Measurements from ENCODE around the gene CNIH3. TPM values are rescaled to one million over a fixed set of nuclear protein-coding genes. Genes with fewer than 3 reads are reported as not detected.
"Not testable (repeated sequence)": the region's sequence is repeated elsewhere in the genome, so short reads cannot be mapped to it uniquely, and the experiment has no call there.

CNIH3 gene
- 13.6 and 19.5 TPM in 2 replicates for total RNA-seq (2014; rRNA removed; shearing (Covaris generic))

DNA sequence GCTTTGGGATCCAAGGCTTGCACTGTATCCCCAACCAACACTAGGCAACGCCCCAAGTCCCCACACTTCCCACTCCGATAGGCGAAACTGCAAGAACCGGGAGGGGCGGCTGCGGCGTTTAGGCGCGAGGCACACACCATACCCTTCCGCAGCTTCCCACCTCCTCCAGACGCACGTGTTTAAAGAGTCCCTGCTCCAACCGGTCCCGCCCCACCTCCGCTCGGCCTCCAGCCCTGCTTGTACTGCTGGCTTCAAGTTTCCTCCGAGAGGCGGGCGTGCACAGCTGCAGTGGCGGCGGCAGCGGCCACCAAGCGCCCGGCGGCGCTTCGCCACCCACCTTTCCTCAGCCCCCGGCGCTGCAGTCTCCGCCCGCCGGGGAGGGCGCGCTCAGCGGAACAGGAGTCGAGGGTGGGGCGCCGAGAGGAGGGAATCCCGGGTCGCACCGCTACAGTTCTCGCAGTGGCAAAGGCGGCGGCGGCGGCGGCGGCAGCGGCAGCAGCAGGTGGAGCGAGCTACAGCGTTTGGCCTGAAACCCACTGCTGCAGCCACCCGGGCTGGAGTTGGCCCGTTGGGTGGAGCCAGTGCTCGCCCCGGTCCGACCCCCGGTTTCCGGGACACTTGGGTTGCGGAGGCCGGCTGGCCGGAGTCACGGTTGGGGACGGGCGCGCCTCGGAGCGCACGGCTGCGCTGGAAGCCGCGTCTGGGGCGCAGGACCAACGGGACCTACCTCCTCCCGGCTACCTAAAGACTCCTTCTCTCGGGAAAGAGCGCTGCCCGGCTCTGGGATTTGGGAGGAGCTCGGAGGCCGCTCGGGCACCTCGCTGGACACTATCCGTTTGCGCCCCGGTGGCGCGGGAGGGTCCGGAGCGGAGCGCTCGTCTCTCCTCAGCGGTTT is at the start of gene CNIH3:
CNIH3 (plus strand) TSS at position 457 of the 895 bp plus-strand sequence. CDS start 858 bp downstream, outside the sequence.
- DNase-seq (ENCODE audit: low read depth): peak; percentile 81

DNA sequence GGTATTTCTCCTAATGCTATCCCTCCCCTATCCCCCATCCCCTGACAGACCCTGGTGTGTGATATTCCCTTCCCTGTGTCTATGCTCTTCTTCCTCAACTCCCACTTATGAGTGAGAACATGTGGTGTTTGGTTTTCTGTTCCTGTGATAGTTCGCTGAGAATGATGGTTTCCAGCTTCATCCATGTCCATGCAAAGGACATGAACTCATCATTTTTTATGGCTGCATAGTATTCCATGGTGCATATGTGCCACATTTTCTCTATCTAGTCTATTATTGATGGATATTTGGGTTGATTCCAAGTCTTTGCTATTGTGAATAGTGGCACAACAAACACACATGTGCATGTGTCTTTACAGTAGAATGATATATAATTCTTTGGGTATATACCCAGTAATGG is 49.6 kb upstream of the CNIH3 start:
- not testable (repeated sequence) for DNase-seq (ENCODE audit: low read depth)

DNA sequence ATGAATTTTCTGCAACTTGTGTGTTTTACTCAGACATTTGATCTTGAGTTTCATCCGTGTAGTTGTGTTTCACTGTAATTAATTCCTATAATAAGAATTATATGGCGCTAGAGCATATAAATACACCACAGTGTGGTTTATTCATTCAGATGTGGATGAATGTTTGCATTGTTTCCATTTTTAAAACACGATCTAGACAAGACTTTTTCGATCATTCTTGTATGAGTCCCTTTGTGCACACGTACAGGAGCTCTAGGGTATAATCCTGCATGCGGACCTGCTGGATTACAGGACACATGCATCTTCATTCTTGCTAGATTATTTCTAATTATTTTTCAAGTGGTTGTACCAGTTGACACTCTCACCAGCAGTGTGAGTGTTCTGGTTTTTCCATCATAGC is 46.8 kb upstream of the CNIH3 start:
- DNase-seq (ENCODE audit: low read depth): no peak

- DNase-seq (ENCODE audit: low read depth): peak; percentile 23
Observed at GRCh38 chr1:224571975-224572374, 44.1 kb upstream of the CNIH3 start.

DNA sequence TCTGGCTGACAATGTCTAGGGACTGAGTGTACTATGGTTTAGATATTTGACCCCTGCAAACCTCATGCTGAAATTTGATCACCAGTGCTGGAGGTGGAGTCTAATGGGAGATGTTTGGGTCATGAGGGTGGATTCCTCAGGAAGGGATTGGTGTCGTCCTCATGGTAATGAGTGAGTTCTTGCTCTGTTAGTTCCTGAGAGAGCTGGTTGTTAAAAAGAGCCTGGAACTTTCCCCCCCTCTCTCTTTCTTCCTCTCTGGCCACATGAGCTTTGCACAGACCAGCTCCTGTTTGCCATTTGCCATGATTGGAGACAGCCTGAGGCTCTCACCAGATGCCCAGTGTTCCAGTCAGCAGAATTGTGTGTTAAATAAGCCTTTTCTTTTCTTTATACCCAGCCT is 36.6 kb upstream of the CNIH3 start:
- peak; percentile 29 for DNase-seq (ENCODE audit: low read depth)

GRCh38 chr1:224580006-224580405 is 36.1 kb upstream of the CNIH3 start:
- no peak for DNase-seq (ENCODE audit: low read depth)

- no peak for DNase-seq (ENCODE audit: low read depth)
Observed at GRCh38 chr1:224582041-224582440, 34.1 kb upstream of the CNIH3 start.

DNA sequence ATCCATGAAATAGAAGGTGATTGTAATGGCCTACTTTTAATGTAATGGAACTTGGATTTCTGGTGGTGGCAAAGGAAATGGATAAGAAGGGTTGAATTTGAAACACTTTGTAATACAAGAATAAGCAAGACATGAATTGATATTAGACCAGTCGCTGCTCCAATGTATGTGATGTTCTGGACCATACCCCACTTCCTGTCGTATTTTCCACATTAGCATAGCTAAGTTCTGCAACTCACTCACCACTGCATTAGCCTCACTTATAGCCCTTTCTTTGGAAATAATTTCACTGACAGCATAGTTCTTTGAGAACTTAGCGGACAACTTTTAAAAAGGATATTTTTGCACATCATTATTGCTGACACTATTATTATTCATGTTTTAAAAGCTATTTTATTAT is 32.3 kb upstream of the CNIH3 start:
- no peak for DNase-seq (ENCODE audit: low read depth)

- DNase-seq (ENCODE audit: low read depth): no peak
Observed at GRCh38 chr1:224585051-224585450, 31.1 kb upstream of the CNIH3 start.

DNA sequence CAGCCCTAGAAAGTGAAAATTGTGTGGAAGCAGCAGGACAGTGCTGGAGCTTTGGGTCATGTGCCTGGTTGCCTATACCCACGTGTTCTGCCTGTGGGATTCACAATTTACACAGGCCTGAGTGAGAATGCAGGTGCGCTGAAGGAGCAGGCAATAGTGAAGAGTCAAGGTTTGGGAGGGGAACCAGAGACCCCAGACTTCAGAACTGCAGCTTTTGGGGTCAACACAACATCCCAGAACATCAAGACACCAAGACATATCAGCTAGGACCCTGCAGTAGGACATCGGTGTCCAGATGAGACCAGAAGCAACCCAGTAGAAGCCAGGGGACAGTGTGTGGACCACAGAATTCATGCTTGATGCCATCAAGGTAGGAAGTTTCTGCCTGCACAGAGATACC is 29.1 kb upstream of the CNIH3 start:
- DNase-seq (ENCODE audit: low read depth): no peak

DNA sequence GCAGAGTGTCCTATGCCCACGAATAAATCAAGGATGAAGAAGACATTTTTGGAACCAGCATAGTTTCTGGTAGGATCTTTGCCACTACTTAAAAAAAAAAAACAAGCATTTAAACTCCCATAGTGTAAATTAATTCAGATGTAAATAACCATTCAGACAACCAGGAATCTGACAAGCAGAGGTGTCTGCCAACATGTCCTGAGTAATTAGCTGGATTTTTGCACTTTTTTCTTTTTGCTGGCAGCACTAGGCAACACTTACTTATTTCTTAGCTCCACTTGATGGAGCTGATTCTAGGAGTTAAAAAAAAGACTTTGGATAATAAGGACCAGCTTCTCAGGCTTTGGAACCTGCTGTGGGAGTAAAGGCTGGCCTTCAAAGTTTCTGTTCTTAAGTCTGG is 27.6 kb upstream of the CNIH3 start:
- DNase-seq (ENCODE audit: low read depth): no peak

GRCh38 chr1:224589006-224589405 is 27.1 kb upstream of the CNIH3 start:
- peak; percentile 38 for DNase-seq (ENCODE audit: low read depth)

- DNase-seq (ENCODE audit: low read depth): no peak
Observed at GRCh38 chr1:224591326-224591725, 24.8 kb upstream of the CNIH3 start.

DNA sequence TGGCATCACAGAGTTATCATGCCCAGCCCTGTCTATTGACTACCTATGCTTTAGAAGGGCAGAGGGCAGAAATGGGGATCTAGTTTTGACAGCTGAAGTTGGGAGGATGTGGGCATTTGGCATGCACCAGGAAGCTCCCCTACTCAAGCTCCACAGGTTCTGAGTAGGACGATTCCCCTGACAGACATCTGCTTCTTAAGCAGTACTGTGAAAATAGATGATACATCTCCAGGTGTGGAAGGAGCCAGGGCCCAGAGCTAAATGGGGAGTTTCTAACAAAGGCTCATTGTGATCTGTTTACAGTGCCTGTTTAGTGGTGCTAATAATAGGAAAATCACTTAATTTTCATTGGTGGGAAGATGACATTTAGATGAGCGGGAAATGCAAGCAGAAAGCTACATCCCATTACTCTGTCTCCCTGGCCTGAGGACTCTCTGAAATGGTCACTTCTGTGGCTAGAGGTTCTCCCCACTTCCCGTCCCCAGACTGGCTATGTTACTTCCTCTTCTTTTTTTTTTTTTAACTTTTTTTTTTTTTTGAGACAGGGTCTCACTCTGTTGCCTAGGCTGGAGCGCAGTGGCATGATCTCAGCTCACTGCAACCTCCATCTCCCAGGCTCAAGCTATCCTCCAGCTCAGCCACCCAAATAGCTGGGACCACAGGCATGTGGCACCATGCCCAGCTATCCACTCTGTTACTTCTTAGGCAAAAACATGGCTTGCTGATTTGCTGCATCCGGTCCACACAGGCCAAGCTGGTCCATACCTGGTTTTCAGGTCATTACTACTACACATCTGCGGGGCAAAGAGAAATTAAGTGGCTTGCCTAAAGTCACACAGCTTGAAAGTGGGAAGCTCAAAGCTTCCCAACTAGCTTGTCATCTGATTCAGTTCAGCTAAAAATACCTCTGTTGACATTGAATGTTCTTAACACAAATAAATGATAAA is 23.2 kb upstream of the CNIH3 start:
- DNase-seq (ENCODE audit: low read depth): peak; percentile 95

DNA sequence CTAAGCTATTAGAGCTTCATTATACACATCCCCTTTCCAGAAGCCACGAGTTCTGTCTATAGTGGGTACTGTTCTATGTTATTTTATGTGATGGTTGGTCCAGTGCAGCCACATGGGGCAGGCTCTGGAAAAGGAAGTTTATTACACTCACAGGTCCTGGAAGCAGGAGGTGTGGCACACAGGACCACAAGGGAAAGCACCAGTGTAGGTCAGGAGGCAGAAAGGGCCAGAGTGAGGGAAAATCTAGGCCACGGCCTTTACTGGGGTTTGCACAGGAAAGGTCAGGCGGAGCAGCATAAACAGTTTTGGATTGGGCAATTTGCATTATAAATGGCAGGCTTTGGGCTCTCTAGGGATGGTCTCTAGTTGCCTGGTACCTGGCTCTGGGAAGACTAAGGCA is 21.8 kb upstream of the CNIH3 start:
- no peak for DNase-seq (ENCODE audit: low read depth)

DNA sequence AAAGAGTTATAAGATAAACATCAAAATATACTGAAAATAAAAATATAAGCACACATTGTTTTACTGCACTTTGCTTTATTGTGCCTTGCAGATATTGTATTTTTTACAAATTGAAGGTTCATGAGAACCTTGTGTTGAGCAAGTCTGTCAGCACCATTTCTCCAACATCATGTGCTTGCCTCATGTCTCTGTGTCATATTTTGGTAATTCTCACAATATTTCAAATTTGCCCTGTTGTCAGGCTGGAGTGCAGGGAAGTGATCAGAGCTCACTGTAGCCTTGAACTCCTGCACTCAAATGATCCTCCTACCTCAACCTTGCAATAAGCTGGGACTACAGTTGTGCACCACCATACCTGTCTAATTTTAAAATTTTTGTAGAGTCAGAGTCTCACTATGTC is 21.3 kb upstream of the CNIH3 start:
- no peak for DNase-seq (ENCODE audit: low read depth)

GRCh38 chr1:224605482-224606181 is 10.5 kb upstream of the CNIH3 start:
- no peak for DNase-seq (ENCODE audit: low read depth)

- DNase-seq (ENCODE audit: low read depth): no peak
Observed at GRCh38 chr1:224607188-224608148, 8.6 kb upstream of the CNIH3 start.

GRCh38 chr1:224609333-224609732 is 6.8 kb upstream of the CNIH3 start:
- no peak for DNase-seq (ENCODE audit: low read depth)

GRCh38 chr1:224612246-224612645 is 3.9 kb upstream of the CNIH3 start:
- DNase-seq (ENCODE audit: low read depth): no peak

DNA sequence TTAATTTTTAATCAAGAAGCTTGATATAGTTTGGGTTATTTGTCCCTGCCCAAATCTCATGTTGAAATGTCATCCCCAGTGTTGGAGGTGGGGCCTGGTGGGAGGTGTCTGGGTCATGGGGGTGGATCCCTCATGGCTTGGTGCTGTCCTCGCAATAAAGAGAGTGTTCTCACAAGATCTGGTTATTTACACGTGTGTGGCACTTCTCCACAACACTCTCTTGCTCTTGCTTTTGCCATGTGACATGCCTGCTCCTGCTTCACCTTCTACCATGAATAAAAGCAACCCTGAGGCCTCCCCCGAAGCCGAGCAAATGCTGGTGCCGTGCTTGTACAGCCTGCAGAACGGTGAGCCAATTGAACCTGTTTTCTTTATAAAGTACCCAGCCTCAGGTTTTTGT is 2.6 kb upstream of the CNIH3 start:
- no peak for DNase-seq (ENCODE audit: low read depth)
